Lower lobe of right lung (tissue), 1 donor: ENCODE results near the gene MLST8. TPM values are rescaled to one million over a fixed set of nuclear protein-coding genes. Genes with fewer than 3 reads are reported as not detected.

Experiments used
- total RNA-seq: library from RNA; stranded (reverse); fragmentation: NEBNext Ultra II Directional; extraction: Animal tissue kit (Norgen Biotek cat#: 25700); gene quantifications from one replicate; pipeline ENCODE4 v1.2.1, GENCODE V29; 2021
- donor health status: DM: no; HTN: yes; CAD: no; lungs with severe emphysema.

The MLST8 gene
- total RNA-seq, 1 donor from 2014 or later = 26.6 TPM

Other genes with a start within 250 kb of the MLST8 start
- gene NDUFB10, start 245.9 kb upstream of the MLST8 start, total RNA-seq = 85.8 TPM
- gene RPS2, start 240.6 kb upstream of the MLST8 start, total RNA-seq = 1,721 TPM
- not detected for gene RNF151, start 238.6 kb upstream of the MLST8 start, total RNA-seq
- 25.6 TPM for gene TBL3, start 233.4 kb upstream of the MLST8 start, total RNA-seq
- 1.7 TPM for gene NOXO1, start 224.0 kb upstream of the MLST8 start, total RNA-seq
- gene GFER, start 221.3 kb upstream of the MLST8 start, total RNA-seq = 24.7 TPM
- gene SYNGR3, start 215.5 kb upstream of the MLST8 start, total RNA-seq = 0.24 TPM
- 27.2 TPM for gene ZNF598, start 195.6 kb upstream of the MLST8 start, total RNA-seq
- gene NPW, start 185.7 kb upstream of the MLST8 start, total RNA-seq = not detected
- gene NHERF2, start 178.6 kb upstream of the MLST8 start, total RNA-seq = 343 TPM
- gene NTHL1, start 157.6 kb upstream of the MLST8 start, total RNA-seq = 24.3 TPM
- gene TSC2, start 157.5 kb upstream of the MLST8 start, total RNA-seq = 123 TPM
- 81.6 TPM for gene PKD1, start 69.6 kb upstream of the MLST8 start, total RNA-seq
- gene RAB26, start 56.8 kb upstream of the MLST8 start, total RNA-seq = 0.80 TPM
- gene TRAF7, start 49.7 kb upstream of the MLST8 start, total RNA-seq = 61.9 TPM
- gene CASKIN1, start 8.8 kb upstream of the MLST8 start, total RNA-seq = 0.09 TPM
- 7.8 TPM for gene BRICD5, start 5.4 kb downstream of the MLST8 start, total RNA-seq
- gene PGP, start 9.4 kb downstream of the MLST8 start, total RNA-seq = 13.3 TPM
- 21.0 TPM for gene E4F1, start 18.1 kb downstream of the MLST8 start, total RNA-seq
- gene DNASE1L2, start 31.0 kb downstream of the MLST8 start, total RNA-seq = 2.0 TPM
- gene ECI1, start 46.1 kb downstream of the MLST8 start, total RNA-seq = 50.4 TPM
- gene RNPS1, start 62.7 kb downstream of the MLST8 start, total RNA-seq = 98.6 TPM
- gene ABCA3, start 135.3 kb downstream of the MLST8 start, total RNA-seq = 491 TPM
- gene CCNF, start 224.0 kb downstream of the MLST8 start, total RNA-seq = 3.4 TPM